NCI-H146 (cell line): Measurements from ENCODE around the gene CHAT.

Source experiments
- DNase-seq: peaks from one replicate; lab custom pipeline; 2025; lab: John Stamatoyannopoulos, UW

CHAT gene

DNA sequence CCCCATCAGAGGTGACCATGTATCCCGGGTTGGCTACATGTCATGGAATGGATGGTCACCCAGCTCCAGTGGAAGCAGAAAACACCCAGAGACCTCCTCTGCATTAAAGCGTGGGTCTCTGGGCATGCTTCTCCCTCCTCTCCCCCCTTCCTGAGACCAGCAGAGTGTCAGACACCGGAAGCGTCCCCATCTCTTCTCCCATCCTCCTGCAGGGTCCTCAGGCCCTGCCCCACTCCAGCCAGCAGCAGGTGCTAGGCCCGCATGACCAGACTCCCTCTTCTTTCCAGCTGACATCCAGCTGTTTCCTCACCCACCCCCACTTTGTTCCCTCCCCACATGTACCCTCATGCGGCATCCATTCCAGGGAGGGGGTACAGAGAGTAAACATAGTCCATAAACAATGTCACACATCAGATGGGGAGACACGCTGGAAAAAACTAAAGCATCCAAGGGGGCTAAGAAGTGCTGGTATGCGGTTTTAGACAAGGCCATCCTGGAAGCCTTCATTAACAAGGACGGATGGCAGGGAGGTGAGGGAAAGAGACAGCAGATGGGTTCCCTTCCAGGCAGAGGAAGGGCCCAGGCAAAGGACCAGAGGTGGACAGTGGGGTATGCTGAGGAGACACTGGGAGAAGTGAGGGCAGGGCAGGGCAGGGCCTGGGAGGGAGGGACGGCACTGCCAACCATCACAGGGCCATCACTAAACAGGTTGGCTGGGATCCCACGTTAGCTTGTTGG, 16.2 kb upstream of the CHAT start:
- DNase-seq = no peak

DNA sequence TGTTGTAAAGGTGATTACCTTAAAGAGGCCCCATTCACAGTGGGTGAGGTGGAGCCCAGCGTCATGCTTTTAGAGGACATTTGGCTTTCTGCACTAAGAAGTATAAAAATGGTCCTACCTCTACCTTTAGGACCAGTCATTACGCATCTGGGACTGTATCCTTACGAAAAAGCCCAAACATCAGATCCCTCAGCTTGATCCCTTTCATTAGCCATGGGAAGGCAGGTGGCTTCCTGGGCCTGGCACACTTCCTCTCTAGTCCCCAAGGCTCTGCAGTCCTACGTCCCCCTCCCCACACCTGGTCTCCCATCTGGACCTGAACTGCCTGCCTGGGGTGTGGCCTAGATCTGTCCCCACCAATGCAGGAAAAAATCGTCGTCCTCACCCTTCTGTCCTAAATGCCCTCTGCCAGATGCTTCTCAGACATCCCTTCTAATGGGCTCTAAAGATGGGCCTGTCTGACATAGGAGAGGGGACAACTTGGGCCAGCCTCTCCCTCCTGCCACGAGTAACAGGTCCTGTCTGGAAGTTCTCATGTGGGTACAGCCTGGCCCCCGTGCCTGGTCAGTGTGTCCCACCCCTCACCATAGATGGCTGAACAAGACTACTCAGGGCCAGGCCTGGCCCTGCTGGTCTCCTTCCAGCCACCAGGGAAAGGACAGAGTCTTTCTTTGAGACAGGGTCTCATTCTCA, 15.5 kb upstream of the CHAT start:
- DNase-seq = no peak

DNA sequence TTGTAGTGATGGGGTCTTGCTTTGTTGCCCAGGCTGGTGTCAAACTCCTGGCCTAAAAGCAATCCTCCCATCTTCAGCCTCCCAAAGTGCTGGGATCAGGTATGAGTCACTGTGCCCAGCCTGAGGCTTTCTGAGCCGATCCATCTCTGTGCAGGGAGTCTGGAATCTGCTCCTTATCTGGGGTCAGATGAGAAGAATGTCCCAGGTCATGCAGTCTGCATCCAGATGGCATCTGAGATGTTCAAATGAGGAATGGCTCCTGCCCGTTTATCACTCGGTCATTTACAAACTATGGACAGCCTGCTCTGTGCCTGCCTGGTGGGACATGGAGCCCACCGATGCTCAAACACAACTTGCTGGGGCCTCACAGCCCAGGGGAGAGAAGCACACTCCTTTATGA, 14.9 kb upstream of the CHAT start:
- no peak for DNase-seq

DNA sequence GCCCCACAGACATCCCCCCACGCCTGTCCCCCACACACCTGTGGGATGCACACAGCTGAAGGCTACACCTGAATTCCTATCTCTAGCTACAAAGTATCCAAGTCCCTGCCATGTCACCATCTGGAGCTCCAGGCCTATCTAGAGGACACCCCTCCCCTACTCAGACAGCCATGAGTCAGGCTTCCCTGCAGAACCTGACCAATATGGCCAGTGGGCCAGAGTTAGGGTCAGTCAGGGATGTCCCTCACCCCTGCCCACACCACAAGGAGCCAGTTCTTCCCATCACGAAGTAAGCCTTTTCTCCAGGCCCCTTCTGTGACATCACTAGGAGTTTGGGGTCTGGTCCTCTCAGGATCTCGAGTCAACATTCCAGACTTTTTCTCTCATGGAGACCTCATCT, 14.3 kb upstream of the CHAT start:
- no peak for DNase-seq

DNA sequence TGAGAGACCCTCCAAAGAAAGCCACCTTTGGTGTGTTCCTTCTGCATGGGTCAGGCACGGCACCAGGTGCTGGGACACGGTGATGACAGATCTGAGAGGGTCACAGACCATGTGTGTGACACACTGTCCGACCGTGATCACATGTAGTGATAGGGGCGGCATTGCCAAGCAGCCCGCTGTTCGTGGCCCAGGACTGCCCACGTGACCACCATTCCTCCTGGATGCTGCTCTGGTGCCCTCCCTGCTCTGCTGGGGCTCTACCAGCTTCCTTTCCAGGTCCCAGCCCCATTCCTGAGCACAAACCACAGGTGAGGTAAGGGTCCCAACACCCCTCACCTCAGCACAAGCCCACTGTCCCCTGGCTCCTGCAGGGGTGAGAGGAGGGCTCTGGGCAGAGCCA, 13.8 kb upstream of the CHAT start:
- no peak for DNase-seq

DNA sequence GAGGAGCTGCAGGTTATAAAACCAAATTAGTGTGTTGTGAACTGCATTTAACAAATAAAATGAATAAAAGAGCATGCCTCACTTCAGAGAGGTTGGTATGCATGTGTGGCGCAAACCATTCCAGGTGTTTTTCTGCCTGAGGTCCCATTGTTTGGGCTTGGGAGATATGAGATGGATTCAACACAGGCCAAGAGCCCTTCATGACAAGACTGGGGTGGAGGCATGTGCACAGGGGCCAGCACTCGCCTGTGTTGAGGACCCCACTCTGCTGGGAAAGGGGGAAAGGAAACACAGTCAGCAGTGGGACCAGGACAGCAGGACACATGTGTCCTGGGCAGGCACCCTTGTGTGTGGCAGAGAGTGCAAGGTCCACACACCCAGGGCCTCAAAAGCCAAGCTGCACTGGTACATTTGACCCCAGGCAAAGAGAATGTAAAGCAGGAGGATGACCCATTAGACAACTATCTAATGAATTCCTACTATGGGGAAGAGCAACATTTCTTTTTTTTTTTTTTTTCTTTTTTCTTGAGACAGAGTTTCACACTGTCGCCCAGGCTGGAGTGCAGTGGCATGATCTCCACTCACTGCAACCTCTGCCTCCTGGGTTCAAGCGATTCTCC, 12.9 kb upstream of the CHAT start:
- no peak for DNase-seq

DNA sequence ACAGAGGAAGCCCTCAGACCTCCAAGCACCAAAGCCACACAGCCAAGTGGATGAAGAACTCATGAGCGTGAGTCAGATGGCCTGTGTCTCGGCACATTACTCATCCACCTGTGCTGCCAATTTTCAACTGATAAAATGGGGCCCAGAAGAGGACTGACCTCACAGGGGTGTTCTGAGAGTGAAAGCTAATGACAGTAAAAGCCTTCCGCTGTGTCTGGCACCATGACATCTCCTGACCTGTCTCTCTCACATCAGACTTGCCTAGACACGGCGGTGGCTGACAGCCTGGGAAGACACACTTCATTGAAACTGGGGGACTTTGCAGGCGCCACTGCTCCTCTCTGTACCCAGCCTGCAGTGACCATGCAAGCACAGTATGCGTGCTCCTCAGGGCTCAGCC, 12.0 kb upstream of the CHAT start:
- no peak for DNase-seq

DNA sequence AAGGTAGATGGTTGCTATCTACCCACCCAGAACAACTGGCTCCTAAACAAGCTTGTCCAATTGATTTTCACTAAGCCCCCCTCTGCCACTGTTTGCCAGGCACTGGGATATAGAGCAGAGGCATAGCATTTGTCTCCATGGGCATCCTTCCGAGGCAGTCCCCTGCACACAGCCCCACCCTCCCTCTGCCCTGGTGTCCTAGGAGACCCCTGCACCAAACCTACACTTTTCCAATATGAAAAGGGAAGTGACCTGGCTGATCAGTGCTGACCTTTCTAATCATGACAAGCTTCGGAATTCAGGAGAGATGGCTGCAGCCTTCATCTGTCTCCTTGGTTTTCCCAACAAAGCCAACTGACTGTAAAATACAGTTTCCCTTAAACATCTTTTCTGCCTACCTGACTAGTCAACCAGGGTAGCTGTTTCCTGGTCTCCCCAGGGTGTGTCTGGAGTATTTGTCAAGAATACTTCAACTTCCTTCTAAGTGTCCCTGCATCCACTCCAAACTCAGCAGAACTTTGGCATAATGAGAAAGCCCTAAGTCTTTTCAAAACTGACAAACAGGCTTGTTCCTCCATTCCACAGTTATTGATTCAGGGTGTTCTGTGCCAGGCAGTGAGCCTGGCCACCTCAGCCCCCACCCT, 11.3 kb upstream of the CHAT start:
- DNase-seq = no peak

DNA sequence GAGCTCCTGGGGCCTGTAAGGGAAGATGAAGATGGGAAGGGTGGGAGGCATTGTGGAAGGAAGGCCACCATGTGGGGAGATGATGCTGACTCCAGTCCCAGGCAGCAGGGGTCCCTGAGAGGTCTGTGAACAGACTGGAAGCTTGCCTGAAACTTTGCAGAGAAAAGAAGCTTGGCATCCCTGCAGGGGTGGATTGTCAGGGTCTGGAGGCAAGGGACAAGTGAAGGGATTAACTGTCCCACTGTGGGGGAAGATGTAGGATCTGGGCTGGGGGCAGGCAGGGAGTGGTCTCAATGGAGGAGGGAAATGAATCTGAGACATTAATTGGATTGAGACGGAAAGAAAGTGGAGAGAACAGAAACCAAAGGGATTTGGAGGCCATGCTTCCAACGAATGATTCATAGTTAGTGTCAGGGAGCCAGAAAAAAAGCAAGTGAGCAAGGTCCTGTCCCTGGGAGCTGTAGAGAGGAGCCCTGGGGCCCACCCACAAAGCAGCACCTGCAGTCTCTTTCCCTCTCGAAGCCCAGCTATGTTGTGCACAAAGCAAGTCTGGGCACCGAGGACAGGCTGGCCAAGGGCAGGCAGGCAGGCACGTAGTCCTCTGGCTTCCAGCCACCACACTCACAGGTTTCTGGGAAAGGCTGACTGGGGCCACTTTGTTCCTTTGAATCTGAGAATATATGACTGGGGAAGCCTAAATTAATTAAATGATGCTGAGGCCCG, 8.5 kb upstream of the CHAT start:
- no peak for DNase-seq

DNA sequence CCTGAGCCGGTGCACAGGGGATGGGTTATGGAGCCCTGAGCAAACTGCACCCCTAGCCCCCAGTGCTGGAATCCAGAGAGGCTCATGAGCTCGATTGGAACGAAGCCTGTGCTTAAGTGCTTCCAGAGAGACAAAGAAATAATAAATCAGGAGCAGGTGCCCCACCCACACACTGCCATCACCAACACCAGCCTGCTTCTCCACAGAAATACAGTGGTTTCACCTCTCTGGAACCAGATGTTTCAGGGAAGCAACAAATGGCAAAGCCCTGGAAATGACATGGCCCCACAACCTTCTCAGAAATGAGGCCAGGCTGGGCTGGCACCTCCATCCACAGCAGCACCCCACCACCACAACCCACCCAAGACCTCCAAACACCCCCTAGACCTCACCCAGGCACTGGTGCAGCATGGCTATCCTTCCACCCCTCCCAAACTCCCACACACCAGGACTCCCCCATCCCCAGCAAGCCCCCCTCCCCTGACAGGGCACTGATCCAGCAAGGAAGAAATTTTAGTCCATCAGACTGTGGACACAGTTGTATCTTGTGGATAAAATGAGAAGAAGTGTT, 7.8 kb upstream of the CHAT start:
- DNase-seq = no peak

DNA sequence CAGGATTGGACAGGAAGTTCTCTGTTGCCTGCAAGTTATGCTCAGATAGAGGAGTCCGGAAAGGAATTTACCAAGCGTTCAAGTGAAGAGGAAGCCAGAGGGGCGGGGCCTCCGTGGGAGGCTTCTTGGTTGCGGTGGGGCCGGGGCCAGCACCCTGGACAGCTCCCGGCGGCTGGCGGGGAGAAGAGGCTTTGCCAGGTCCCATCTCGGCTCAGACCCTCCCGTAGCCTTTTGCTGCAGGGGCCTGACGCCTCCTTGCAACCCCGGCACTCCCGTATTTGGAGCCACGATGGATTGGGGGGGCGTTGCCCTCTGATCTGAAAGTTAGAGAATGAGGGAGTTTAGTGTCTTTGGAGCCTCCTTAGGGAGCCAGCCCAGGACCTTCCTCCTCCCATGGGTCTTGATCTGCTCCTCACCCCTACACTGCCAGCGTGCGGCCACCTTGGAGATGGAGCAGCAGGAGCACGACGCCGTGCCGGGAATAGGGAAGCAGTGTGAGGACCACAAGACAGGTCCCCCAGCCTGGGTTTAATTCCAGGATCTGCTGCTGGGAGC, 6.8 kb upstream of the CHAT start:
- no peak for DNase-seq

DNA sequence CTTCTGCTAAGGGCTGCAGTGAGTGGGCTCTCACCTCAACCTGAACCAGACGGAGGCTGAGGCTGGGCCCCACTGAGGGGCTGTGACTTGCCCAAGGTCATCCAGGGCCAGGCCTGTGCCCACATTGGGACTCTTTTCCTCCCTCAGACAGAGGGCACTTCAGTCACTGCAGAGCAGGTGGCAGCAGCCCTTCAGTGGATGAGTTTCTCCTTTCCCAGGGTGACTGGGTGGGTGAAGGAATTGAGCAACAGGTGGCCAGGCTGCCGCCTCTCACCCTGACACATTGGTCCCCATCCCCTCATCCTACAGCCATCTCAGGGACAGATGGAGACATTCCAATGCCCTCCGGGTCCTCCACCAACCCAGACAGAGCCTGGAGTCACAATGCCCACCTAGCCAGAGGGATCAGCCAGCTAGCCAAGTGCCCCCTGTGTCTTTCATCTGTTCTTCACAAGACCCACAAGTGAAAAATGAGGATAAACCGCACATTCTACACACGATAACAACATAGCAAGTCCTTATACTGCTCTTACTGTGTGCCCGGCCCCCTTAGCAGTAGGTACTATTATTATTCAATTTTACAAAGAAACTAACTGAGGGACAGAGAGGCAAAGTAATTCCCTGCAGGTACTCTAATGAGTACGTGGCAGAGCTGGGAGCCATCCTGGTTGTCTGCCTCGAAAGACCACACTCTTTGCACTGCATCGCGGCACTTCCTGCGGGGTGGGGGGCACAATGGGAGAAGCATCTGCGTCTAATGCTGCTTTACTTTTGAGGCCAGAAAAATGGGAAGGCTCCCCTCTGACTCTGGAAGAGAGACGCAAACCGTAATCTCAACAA, 5.5 kb upstream of the CHAT start:
- no peak for DNase-seq

DNA sequence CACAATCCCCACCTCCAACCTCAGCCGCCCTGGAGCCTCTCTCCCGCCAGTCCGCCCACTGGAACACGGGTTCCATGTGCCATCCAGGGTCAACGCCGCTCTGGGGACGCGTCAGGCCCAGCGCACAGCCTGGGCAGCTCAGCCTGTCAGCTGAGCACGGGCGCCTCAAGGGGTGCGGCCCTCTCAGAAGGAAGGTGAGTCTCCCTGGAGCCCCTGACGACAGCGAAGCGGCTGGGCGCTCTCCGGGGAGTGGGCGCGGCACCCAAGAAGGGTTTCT, 4.9 kb upstream of the CHAT start:
- DNase-seq = peak; percentile 20

DNA sequence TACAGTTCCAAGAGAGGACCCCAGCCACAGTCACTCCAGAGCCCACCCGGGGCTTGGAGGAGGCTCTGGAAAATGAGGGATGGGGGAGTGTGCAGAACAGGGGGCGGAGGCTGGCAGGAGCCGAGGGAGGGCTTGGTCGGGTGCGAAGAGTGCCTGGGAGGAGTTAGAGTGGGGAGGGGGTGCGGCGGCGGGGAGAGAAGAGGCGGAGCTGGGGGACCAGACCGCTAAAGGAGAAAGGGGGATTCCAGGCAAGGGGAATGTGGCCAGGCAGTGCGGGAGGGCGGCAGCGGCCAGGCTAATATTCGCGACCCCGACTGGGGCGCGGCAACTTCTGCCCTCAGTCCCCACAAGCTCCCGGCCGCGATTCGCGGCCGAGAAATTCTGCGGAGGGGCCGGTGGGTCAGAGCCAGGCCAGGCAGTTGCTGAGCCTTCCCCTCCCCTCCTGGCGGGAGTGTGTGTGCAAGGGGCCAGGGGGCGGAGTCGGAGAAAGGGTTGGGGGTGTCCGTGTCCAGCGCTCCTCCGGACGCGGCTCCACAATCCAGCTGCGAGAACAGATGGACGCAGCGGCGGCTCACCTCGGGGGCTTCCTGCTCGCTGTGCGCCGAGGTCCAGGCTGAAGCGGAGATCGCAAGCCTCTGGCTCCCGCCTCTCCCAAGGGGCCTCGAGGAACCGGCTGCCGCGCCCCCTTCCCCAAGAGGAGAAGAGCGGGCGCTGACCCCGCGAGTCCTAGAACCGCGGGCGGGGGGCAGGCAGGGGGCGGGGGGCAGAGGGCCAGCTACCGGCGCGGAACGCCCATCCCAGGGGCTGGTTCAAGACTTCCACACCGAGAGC, 4.3 kb upstream of the CHAT start:
- peak; percentile 57 for DNase-seq

DNA sequence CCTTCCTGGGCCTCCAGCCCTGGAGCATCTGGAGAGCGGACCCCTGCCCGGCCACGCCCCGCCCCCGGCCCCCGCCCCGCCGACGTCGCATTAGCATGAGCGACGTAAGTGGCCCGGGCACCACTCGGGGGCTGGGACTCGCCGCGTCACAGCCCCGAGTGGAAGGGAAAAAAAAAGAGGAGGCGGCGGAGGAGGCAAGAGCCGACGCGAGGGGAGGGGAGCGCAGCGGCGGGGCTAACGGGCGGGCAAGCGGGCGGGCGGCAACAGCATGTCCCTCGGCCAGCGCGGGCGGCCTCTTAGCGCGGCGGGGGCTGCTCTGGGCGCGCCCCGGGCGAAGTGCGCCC, 3.8 kb upstream of the CHAT start, which contains the start of gene SLC18A3:
TSS of gene SLC18A3 (plus strand) at position 197 of the 344 bp plus-strand sequence. CDS start 431 bp downstream, outside the sequence.
- DNase-seq = peak; percentile 57

DNA sequence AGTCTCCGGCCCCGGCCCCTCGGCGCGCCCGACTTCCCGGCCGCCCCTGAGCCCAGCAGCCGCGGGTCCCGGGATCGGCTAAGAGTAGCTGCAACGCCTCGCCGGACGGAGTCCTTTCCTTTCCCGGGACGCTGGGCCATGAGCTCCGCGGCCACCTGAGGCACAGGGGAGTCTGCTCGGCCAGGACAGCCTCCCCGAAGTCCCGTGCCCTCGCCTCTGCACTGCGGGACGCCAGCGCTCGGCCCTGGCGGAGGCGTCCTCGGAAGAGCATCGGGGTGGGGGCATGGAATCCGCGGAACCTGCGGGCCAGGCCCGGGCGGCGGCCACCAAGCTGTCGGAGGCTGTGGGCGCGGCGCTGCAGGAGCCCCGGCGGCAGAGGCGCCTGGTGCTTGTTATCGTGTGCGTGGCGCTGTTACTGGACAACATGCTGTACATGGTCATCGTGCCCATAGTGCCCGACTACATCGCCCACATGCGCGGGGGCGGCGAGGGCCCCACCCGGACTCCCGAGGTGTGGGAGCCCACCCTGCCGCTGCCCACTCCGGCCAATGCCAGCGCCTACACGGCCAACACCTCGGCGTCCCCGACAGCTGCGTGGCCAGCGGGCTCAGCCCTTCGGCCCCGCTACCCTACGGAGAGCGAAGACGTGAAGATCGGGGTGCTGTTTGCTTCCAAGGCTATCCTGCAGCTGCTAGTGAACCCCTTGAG, 3.2 kb upstream of the CHAT start:
- DNase-seq = peak; percentile 18

DNA sequence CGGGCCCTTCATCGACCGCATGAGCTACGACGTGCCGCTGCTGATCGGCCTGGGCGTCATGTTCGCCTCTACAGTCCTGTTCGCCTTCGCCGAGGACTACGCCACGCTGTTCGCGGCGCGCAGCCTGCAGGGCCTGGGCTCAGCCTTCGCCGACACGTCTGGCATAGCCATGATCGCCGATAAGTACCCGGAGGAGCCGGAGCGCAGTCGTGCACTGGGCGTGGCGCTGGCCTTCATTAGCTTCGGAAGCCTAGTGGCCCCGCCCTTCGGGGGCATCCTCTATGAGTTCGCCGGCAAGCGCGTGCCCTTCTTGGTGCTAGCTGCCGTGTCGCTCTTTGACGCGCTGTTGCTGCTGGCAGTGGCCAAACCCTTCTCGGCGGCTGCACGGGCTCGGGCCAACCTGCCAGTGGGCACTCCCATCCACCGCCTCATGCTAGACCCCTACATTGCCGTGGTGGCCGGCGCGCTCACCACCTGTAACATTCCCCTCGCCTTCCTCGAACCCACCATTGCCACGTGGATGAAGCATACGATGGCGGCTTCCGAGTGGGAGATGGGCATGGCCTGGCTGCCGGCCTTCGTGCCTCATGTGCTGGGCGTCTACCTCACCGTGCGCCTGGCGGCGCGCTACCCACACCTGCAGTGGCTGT, 2.5 kb upstream of the CHAT start:
- DNase-seq = no peak

DNA sequence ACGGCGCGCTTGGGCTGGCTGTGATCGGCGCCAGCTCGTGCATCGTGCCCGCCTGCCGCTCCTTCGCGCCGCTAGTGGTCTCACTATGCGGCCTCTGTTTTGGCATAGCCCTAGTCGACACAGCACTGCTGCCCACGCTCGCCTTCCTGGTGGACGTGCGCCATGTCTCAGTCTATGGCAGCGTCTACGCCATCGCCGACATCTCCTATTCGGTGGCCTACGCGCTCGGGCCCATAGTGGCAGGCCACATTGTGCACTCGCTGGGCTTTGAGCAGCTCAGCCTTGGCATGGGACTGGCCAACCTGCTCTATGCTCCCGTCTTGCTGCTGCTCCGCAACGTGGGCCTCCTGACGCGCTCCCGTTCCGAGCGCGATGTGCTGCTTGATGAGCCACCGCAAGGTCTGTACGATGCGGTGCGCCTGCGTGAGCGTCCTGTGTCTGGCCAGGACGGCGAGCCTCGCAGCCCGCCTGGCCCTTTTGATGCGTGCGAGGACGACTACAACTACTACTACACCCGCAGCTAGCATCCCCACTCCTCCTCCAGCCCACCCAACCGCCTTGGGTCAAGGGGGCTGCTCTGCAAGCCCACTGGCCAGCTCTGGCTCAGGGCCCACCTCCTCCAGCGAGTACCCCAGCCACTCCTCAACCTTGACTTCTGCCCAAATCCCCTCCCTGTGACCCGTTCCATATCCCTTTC, 1.9 kb upstream of the CHAT start:
- DNase-seq = no peak
